Fibroblast of peridontal ligament (primary cell): ENCODE data around the gene S100A4.

Source experiments
- DNase-seq: peaks from one replicate; pipeline ENCODE4 v3.0.0-alpha.2; 2010; ENCODE audit errors: extremely low read depth

The S100A4 gene

GRCh38 chr1:153547560-153548551 is 2.2 kb upstream of the S100A4 start:
- no peak for DNase-seq

DNA sequence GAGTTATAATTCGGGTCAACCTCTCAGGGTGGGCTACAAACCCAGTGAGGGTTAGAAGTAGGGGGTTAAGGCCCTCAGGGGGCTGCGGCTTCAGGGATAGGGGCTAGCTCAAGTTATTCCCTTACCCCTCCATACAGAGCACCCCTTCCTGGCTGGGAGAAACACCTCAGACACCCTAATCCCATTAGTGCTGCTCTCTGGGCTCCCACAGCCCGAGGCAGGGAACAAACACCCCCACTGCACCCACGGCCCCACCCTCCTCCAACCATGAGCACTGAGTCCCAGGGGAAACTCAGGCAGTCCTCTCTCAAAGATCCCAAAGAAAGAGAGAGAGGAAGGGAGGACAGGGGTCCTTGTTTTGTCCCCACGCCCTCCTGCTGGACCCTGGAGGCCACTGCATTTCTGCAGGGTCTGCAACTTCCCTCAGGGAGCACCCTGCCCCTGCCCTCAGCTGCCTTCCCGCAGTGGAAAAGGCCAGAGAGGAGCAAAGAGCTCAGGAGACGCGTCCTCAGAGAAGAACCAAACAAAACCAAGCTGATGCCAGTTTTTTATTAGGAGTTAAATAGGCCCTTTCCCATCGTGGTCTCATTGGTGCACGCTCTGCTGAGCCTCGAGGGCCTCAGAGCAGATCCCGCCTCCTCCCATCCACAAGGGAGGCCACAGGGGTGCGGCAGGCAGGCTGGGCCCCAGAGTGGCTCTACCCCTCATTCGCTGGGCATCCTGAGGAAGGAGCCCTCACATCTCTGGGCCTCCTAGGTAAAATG is 1.4 kb upstream of the S100A4 start:
- DNase-seq = no peak

GRCh38 chr1:153546371-153546770 is 765 bp upstream of the S100A4 start:
- no peak for DNase-seq

GRCh38 chr1:153544453-153545066 is 1.0 kb downstream of the S100A4 start:
- DNase-seq = no peak

DNA sequence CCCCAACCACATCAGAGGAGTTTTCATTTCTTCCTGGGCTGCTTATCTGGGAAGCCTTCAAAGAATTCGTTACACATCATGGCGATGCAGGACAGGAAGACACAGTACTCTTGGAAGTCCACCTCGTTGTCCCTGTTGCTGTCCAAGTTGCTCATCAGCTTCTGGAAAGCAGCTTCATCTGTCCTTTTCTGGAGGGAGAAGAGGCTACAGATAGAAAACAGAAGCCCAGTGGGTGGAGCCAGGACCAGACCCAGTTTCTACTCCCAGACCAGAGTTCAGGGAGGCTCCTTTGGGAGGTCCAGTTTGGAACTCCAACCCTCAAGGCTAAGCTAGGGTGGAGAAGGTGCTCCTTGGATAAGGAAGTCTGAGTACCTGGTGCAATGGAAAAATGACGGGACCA is 1.9 kb downstream of the S100A4 start:
- no peak for DNase-seq

GRCh38 chr1:153542956-153543711 is 2.5 kb downstream of the S100A4 start:
- DNase-seq = no peak

DNA sequence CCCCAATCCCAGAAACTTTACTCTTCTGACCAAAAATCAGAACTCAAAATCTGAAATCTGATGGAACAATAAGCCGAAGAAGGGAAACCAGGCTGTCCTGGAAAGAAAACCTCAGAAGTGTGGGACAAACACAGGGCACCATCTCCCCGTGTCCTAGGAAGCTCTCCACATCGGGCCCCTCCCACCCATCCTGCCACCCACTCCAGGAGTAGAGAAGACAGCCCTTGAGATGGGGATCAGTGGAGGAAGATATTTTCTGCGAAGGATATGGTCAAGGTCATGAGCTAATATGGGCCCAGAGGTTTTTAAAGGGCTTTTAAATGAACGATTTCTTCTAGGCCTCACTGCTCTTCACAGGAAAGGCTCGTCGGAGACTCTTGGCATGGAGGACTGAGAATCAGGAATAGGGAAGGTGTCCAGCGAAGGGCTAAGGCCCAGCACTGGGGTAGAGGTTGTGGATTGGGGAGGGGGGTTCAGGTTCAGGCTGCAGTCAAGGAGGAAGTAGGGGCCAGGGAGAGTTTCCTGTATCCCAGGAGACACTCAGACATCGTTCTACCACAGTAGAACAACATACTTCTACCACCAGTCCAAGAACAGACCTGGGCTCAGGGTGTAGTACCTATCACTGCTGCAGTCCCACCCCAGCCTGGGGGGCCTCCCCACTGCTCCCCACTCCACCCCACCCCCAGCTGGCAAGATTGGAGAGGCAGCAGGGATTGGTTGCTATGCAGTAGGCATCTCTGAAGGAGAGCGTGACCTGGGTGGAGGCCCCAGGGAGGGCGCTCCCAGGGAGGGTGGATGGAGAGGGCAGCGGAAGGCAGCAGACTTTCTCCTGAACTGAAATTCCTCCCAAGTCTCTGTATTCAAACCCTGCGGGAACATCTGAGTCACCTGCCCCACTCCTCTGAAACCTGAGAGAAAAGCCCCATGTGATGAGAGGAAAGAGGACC is 3.7 kb downstream of the S100A4 start:
- no peak for DNase-seq

DNA sequence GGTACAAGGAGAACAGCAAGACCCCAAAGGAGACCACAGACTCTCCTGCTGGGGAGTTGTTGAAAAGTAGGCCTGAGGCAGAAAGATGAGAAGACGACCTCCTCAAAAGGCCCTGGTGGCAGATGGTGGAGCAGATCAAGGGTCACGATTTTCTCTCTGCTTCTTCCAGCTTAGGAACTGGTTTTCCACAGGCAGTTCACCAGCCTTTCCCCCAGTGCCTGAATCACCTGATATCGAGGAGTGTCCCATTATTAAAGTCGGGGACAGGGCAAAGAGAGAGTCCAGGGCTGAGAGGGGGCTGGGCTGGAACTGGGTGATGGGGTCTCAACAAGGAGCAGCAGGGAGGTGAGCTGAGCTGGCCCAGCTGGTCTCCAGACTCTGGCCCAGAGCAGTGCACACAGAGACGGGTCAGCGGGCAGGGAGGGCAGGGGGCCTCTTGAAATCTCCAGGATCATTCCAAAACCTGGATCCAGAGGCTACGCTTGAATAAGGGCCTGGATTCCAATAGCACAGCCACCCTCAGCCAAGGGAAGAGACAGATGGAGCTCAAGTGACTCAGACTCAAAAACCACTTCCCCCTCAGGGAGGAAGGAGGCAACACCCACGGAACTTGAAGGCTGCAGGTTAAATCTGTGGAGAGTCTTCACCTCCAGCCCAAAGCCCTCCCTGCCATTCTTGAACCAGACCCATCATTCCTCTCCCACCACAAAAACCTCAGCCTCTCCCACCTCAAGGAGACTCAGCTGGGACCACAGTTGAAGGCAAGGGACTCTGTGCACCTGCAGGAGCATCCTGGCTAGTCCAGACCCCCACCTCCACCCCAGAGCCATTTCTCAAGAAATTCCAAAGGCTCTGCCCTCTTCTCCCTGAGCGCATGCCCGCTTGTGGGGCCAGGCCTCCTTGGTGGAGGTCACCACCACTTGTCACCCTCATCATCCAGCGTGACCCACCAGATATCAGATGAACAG is 4.9 kb downstream of the S100A4 start, which contains the start of gene S100A5:
S100A5 (minus strand) TSS at position 541 of the 968 bp plus-strand sequence. CDS start 743 bp downstream, outside the sequence.
- DNase-seq = peak; percentile 49

GRCh38 chr1:153539395-153540093 is 6.1 kb downstream of the S100A4 start:
- DNase-seq = no peak

GRCh38 chr1:153538315-153538821 is 7.2 kb downstream of the S100A4 start:
- no peak for DNase-seq

GRCh38 chr1:153537376-153537730 is 8.3 kb downstream of the S100A4 start:
- no peak for DNase-seq

- no peak for DNase-seq
These were observed 8.8 kb downstream of the S100A4 start for GRCh38 chr1:153536671-153537375.

DNA sequence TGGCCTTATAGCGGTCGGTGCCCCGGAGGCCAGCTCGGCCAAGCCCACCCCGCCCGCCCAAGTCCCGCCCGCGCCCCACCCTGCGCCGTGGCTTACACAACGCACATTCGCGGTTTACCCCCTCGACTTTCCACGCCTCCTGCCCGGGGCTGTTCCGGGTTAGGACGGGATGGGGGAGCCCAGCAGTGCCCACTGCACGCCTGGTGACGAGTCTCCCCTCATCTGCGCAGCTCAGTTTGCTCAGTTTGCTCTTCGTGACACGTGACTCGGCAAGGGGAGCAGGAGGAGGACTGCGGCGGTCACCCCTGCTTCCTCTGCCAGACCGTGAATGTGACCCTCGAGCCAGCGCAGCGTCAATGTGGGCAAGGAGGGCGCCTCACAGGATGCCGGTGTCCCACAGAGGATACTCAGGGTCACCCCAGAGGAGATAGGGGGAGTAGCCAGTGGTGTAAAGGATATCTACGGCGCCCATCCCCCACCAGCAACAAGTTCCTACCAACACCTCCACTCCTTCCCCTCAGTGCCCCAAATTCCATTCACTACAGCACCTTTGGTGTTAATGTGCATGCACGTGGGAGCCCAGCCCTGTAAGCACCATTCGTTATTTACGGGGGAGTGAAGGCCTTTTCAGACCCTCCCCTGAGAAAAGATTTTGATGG is 9.5 kb downstream of the S100A4 start:
- DNase-seq = peak; percentile 92

- peak; percentile 55 for DNase-seq
These were observed 10.2 kb downstream of the S100A4 start, which contains the start of gene S100A6 for GRCh38 chr1:153535242-153536011. Gene S100A6 (minus strand): TSS chr1:153535991. CDS start chr1:153535339, 652 bp downstream.

DNA sequence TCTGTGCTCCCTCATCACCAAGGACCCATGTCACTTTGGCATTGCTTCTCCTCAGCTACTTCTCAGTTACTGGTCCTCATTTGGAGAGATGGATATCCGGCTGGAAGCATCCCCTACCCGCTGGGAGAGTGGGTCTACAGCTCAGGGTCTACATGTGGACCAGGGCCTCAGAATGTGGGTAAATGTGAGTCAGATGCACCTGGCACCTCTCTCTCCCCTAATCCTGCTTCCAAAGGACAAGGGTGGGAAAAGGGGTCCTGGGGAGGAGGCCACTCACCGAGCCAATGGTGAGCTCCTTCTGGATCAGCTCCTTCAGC is 10.7 kb downstream of the S100A4 start:
- DNase-seq = no peak

GRCh38 chr1:153534226-153534924 is 11.2 kb downstream of the S100A4 start:
- DNase-seq = peak; percentile 36
